ENCODE measurements around the gene GREM2. TPM values are rescaled to one million over a fixed set of nuclear protein-coding genes. Genes with fewer than 3 reads are reported as not detected.

Gene GREM2
- total and polyA plus RNA-seq, 2 experiments from 2014 or later: 0.18 to 0.21 TPM

GRCh38 chr1:240619357-240619756 is 7.4 kb upstream of the GREM2 start (continued):
- TF ChIP-seq, protein P1, sequence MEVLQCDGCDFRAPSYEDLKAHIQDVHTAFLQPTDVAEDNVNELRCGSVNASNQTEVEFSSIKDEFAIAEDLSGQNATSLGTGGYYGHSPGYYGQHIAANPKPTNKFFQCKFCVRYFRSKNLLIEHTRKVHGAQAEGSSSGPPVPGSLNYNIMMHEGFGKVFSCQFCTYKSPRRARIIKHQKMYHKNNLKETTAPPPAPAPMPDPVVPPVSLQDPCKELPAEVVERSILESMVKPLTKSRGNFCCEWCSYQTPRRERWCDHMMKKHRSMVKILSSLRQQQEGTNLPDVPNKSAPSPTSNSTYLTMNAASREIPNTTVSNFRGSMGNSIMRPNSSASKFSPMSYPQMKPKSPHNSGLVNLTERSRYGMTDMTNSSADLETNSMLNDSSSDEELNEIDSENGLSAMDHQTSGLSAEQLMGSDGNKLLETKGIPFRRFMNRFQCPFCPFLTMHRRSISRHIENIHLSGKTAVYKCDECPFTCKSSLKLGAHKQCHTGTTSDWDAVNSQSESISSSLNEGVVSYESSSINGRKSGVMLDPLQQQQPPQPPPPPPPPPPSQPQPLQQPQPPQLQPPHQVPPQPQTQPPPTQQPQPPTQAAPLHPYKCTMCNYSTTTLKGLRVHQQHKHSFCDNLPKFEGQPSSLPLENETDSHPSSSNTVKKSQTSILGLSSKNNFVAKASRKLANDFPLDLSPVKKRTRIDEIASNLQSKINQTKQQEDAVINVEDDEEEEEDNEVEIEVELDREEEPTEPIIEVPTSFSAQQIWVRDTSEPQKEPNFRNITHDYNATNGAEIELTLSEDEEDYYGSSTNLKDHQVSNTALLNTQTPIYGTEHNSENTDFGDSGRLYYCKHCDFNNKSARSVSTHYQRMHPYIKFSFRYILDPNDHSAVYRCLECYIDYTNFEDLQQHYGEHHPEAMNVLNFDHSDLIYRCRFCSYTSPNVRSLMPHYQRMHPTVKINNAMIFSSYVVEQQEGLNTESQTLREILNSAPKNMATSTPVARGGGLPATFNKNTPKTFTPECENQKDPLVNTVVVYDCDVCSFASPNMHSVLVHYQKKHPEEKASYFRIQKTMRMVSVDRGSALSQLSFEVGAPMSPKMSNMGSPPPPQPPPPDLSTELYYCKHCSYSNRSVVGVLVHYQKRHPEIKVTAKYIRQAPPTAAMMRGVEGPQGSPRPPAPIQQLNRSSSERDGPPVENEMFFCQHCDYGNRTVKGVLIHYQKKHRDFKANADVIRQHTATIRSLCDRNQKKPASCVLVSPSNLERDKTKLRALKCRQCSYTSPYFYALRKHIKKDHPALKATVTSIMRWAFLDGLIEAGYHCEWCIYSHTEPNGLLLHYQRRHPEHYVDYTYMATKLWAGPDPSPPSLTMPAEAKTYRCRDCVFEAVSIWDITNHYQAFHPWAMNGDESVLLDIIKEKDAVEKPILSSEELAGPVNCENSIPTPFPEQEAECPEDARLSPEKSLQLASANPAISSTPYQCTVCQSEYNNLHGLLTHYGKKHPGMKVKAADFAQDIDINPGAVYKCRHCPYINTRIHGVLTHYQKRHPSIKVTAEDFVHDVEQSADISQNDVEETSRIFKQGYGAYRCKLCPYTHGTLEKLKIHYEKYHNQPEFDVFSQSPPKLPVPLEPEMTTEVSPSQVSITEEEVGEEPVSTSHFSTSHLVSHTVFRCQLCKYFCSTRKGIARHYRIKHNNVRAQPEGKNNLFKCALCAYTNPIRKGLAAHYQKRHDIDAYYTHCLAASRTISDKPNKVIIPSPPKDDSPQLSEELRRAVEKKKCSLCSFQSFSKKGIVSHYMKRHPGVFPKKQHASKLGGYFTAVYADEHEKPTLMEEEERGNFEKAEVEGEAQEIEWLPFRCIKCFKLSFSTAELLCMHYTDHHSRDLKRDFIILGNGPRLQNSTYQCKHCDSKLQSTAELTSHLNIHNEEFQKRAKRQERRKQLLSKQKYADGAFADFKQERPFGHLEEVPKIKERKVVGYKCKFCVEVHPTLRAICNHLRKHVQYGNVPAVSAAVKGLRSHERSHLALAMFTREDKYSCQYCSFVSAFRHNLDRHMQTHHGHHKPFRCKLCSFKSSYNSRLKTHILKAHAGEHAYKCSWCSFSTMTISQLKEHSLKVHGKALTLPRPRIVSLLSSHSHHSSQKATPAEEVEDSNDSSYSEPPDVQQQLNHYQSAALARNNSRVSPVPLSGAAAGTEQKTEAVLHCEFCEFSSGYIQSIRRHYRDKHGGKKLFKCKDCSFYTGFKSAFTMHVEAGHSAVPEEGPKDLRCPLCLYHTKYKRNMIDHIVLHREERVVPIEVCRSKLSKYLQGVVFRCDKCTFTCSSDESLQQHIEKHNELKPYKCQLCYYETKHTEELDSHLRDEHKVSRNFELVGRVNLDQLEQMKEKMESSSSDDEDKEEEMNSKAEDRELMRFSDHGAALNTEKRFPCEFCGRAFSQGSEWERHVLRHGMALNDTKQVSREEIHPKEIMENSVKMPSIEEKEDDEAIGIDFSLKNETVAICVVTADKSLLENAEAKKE (CRISPR knock-in tag; IDR thresholded peaks at IDR 0.05): no peak
- TF ChIP-seq CREB1 (CRISPR knock-in tag; IDR thresholded peaks at IDR 0.05; ENCODE audit: low read depth): no peak
- TF ChIP-seq CTCF (conservative IDR thresholded peaks at IDR 0.05; ENCODE audit: low read depth in 2 of 2): no peak
- TF ChIP-seq ZNF331 (CRISPR knock-in tag; IDR thresholded peaks at IDR 0.05; ENCODE audit: low read depth): no peak
- no peak for TF ChIP-seq STAT1 (IDR thresholded peaks at IDR 0.05; ENCODE audit: unreplicated experiment)
- no peak for TF ChIP-seq EZH2 (IDR thresholded peaks at IDR 0.05; ENCODE audit: low read depth, unreplicated experiment)
- no peak for TF ChIP-seq EZH2phosphoT487 (IDR thresholded peaks at IDR 0.05; ENCODE audit: unreplicated experiment)
- no peak for TF ChIP-seq NANOG (IDR thresholded peaks at IDR 0.05; ENCODE audit: borderline replicate concordance)
- TF ChIP-seq ZNF114 (CRISPR knock-in tag; IDR thresholded peaks at IDR 0.05): no peak
